Ovary (tissue), 3 donors: ENCODE data around the gene CDHR2.

Source experiments
- EP300 ChIP-seq: sonication (generic); formaldehyde crosslinking; IDR thresholded peaks from one replicate; pipeline ENCODE4 v1.6.1; 2017; ENCODE audit warnings: antibody characterized with exemption
- POLR2A ChIP-seq: fragments of 450-650 bp; IDR thresholded peaks from one replicate; pipeline ENCODE4 v1.6.1; 2017; ENCODE audit warnings: antibody characterized with exemption, mild to moderate bottlenecking, moderate library complexity
- TF ChIP-seq, protein P1 (sequence below), 3 donors: fragments of 450-650 bp in 2 of 3; fragments of 200-600 bp in 1 of 3; IDR thresholded peaks; one replicate each; pipeline versions ENCODE4 v1.5.1 to v1.8.0; 2016 to 2022; ENCODE audit warnings: antibody characterized with exemption in 3 of 3, mild to moderate bottlenecking in 1 of 3
- donor health status: DM: no; HTN: no; CAD: no.

DNA sequence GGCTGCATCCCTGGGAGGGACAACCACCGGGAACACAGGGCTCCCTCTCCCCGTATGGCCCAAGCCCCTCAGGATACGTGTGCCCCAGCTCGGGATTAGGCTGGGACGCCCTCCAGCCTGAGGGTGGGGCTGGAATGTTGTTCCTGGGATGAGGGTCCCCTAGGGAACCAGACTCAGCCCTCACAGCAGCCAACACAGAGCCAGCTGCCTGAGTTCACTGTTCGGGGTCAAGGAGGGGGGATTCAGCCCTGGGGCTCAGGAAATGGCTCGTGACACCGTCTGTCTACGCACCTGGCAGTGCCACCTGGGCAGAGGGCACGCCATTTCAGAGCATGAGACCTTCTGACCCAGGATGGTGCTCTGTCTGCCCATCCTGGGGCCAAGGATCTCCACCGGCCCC, 20.8 kb upstream of the CDHR2 start:
- TF ChIP-seq, protein P1, sequence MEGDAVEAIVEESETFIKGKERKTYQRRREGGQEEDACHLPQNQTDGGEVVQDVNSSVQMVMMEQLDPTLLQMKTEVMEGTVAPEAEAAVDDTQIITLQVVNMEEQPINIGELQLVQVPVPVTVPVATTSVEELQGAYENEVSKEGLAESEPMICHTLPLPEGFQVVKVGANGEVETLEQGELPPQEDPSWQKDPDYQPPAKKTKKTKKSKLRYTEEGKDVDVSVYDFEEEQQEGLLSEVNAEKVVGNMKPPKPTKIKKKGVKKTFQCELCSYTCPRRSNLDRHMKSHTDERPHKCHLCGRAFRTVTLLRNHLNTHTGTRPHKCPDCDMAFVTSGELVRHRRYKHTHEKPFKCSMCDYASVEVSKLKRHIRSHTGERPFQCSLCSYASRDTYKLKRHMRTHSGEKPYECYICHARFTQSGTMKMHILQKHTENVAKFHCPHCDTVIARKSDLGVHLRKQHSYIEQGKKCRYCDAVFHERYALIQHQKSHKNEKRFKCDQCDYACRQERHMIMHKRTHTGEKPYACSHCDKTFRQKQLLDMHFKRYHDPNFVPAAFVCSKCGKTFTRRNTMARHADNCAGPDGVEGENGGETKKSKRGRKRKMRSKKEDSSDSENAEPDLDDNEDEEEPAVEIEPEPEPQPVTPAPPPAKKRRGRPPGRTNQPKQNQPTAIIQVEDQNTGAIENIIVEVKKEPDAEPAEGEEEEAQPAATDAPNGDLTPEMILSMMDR (IDR thresholded peaks at IDR 0.05) = no peak
- TF ChIP-seq POLR2A (no peak), EP300 (no peak)
